ENCODE measurements around the gene DGKI.

The DGKI gene

GRCh38 chr7:137633133-137633532 lies 213.6 kb downstream of the DGKI start:
- TF ChIP-seq CTCF (IDR thresholded peaks at IDR 0.05; ENCODE audit: low read depth, low read length) = no peak
- H3K4me3 ChIP-seq (ENCODE audit: low read depth, low read length) = no peak overlapping the region

- no peak overlapping the region for H3K4me3 ChIP-seq (ENCODE audit: low read depth, low read length)
- no peak for TF ChIP-seq CTCF (IDR thresholded peaks at IDR 0.05; ENCODE audit: low read depth, low read length)
Observed at GRCh38 chr7:137628216-137628615, 218.6 kb downstream of the DGKI start.

GRCh38 chr7:137626469-137627067 lies 220.2 kb downstream of the DGKI start:
- no peak overlapping the region for H3K4me3 ChIP-seq (ENCODE audit: low read depth, low read length)
- peak; percentile 72 for TF ChIP-seq CTCF (IDR thresholded peaks at IDR 0.05; ENCODE audit: low read depth, low read length)

GRCh38 chr7:137625197-137625596 lies 221.6 kb downstream of the DGKI start:
- no peak overlapping the region for H3K4me3 ChIP-seq (ENCODE audit: low read depth, low read length)
- no peak for TF ChIP-seq CTCF (IDR thresholded peaks at IDR 0.05; ENCODE audit: low read depth, low read length)

- no peak for TF ChIP-seq CTCF (IDR thresholded peaks at IDR 0.05; ENCODE audit: low read depth, low read length)
Observed at GRCh38 chr7:137619181-137619580, 227.6 kb downstream of the DGKI start.

GRCh38 chr7:137618748-137619147 lies 228.0 kb downstream of the DGKI start:
- TF ChIP-seq CTCF (IDR thresholded peaks at IDR 0.05; ENCODE audit: low read depth, low read length) = no peak
- H3K4me3 ChIP-seq (ENCODE audit: low read depth, low read length) = no peak overlapping the region

More at GRCh38 chr7:137619181-137619580, 227.6 kb downstream of the DGKI start:
- no peak overlapping the region for H3K4me3 ChIP-seq (ENCODE audit: low read depth, low read length)

- no peak for TF ChIP-seq CTCF (IDR thresholded peaks at IDR 0.05; ENCODE audit: low read depth, low read length)
- H3K4me3 ChIP-seq (ENCODE audit: low read depth, low read length) = no peak overlapping the region
Observed at GRCh38 chr7:137613006-137613525, 233.7 kb downstream of the DGKI start.
